PC-3 (cell line): ENCODE data around the gene IL12B.

Source experiments
- CTCF ChIP-seq: fragments of 300-600 bp; sonication (generic); conservative IDR thresholded peaks from 2 replicates; pipeline ENCODE4 v1.5.1; 2017; ENCODE audit warnings: antibody characterized with exemption, low read depth, mild to moderate bottlenecking, low read length
- EZH2 ChIP-seq: fragments of 300-600 bp; sonication (generic); IDR thresholded peaks from one replicate; pipeline ENCODE4 v1.6.1; 2017; ENCODE audit warnings: antibody characterized with exemption, mild to moderate bottlenecking, low read length; ENCODE audit not compliant: unreplicated experiment
- EZH2phosphoT487 ChIP-seq: fragments of 300-600 bp; sonication (generic); IDR thresholded peaks from 2 replicates; pipeline ENCODE4 v1.6.1; 2018; ENCODE audit warnings: mild to moderate bottlenecking, antibody characterized with exemption, low read length, borderline replicate concordance

- TF ChIP-seq CTCF (no peak), EZH2 (no peak), EZH2phosphoT487 (no peak)
Measured at GRCh38 chr5:159310511-159310910, 19.8 kb downstream of the IL12B start.
